Measurements from ENCODE around the gene APBB1IP.

APBB1IP gene

DNA sequence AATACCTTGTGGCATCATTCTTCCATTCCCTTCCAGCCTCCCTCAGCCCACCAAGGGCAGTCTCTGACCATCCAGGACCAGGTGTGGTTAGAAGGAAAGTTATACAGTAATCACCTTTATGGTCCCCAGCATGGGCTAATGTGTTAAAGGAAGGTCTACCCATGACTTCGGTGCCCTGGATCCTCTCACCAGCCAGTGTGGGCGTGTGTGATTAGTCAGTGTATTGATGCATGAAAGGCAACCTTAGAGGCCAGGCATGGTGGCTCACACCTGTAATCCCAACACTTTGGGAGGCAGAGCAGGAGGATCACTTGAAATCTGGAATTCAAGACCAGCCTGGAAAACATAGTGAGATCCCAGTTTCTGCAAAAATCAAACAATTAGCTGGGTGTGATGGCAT is 88.9 kb downstream of the APBB1IP start:
- 95 to 100% methylated on average over 2 of the region's 2 CpGs for WGBS, 2 experiments (ENCODE audit: insufficient coverage in 2 of 2)
- no peaks in the 10 kb centered on the region for H3K36me3 ChIP-seq (ENCODE audit: control insufficient read depth, insufficient read depth, low read length)
- H3K4me3 ChIP-seq (ENCODE audit: extremely low read depth, insufficient read depth, low read length, poor library complexity, severe bottlenecking): no peak overlapping the region
- no peak overlapping the region for H3K27ac ChIP-seq (ENCODE audit: low read depth, low read length, severe bottlenecking)
- H3K4me1 ChIP-seq (ENCODE audit: control insufficient read depth, insufficient read depth, low read length, poor library complexity, severe bottlenecking): peaks cover 9% of the 10 kb centered on the region
- H3K9me3 ChIP-seq (ENCODE audit: control insufficient read depth, low read length): no peaks in the 10 kb centered on the region

GRCh38 chr10:26528048-26528447 is 89.9 kb downstream of the APBB1IP start:
- Histone ChIP-seq H3K36me3 (ENCODE audit: control insufficient read depth, insufficient read depth, low read length) (no peaks in the 10 kb centered on the region), H3K4me3 (ENCODE audit: extremely low read depth, insufficient read depth, low read length, poor library complexity, severe bottlenecking) (no peak overlapping the region), H3K27ac (ENCODE audit: low read depth, low read length, severe bottlenecking) (no peak overlapping the region), H3K9me3 (ENCODE audit: control insufficient read depth, low read length) (no peaks in the 10 kb centered on the region), H3K4me1 (ENCODE audit: control insufficient read depth, insufficient read depth, low read length, poor library complexity, severe bottlenecking) (peaks cover 9% of the 10 kb centered on the region)
- WGBS, 2 experiments (ENCODE audit: insufficient coverage in 2 of 2): 98% methylated on average over 5 of the region's 5 CpGs

- Histone ChIP-seq H3K27ac (ENCODE audit: low read depth, low read length, severe bottlenecking) (no peak overlapping the region), H3K36me3 (ENCODE audit: control insufficient read depth, insufficient read depth, low read length) (no peaks in the 10 kb centered on the region), H3K4me1 (ENCODE audit: control insufficient read depth, insufficient read depth, low read length, poor library complexity, severe bottlenecking) (peaks cover 9% of the 10 kb centered on the region), H3K4me3 (ENCODE audit: extremely low read depth, insufficient read depth, low read length, poor library complexity, severe bottlenecking) (no peak overlapping the region), H3K9me3 (ENCODE audit: control insufficient read depth, low read length) (no peaks in the 10 kb centered on the region)
- 82 to 97% methylated on average over 4 to 7 of the region's 10 CpGs for WGBS, 2 experiments (ENCODE audit: insufficient coverage in 2 of 2)
Measured at GRCh38 chr10:26528715-26529393, 90.7 kb downstream of the APBB1IP start.

- H3K36me3 ChIP-seq (ENCODE audit: control insufficient read depth, insufficient read depth, low read length): no peaks in the 10 kb centered on the region
- no peak overlapping the region for H3K27ac ChIP-seq (ENCODE audit: low read depth, low read length, severe bottlenecking)
- no peaks in the 10 kb centered on the region for H3K9me3 ChIP-seq (ENCODE audit: control insufficient read depth, low read length)
- no peak overlapping the region for H3K4me3 ChIP-seq (ENCODE audit: extremely low read depth, insufficient read depth, low read length, poor library complexity, severe bottlenecking)
- 50 to 93% methylated on average over 3 to 6 of the region's 7 CpGs for WGBS, 2 experiments (ENCODE audit: insufficient coverage in 2 of 2)
- H3K4me1 ChIP-seq (ENCODE audit: control insufficient read depth, insufficient read depth, low read length, poor library complexity, severe bottlenecking): no peaks in the 10 kb centered on the region
Measured at GRCh38 chr10:26534384-26534783, 96.2 kb downstream of the APBB1IP start.

- no peaks in the 10 kb centered on the region for H3K4me1 ChIP-seq (ENCODE audit: control insufficient read depth, insufficient read depth, low read length, poor library complexity, severe bottlenecking)
- 53 to 54% methylated on average over 4 to 5 of the region's 5 CpGs for WGBS, 2 experiments (ENCODE audit: insufficient coverage in 2 of 2)
- H3K9me3 ChIP-seq (ENCODE audit: control insufficient read depth, low read length): no peaks in the 10 kb centered on the region
- H3K36me3 ChIP-seq (ENCODE audit: control insufficient read depth, insufficient read depth, low read length): no peaks in the 10 kb centered on the region
- no peak overlapping the region for H3K27ac ChIP-seq (ENCODE audit: low read depth, low read length, severe bottlenecking)
- no peak overlapping the region for H3K4me3 ChIP-seq (ENCODE audit: extremely low read depth, insufficient read depth, low read length, poor library complexity, severe bottlenecking)
Measured at GRCh38 chr10:26540601-26541000, 102.5 kb downstream of the APBB1IP start.

- no peaks in the 10 kb centered on the region for H3K4me1 ChIP-seq (ENCODE audit: control insufficient read depth, insufficient read depth, low read length, poor library complexity, severe bottlenecking)
- H3K9me3 ChIP-seq (ENCODE audit: control insufficient read depth, low read length): no peaks in the 10 kb centered on the region
- no peak overlapping the region for H3K4me3 ChIP-seq (ENCODE audit: extremely low read depth, insufficient read depth, low read length, poor library complexity, severe bottlenecking)
- H3K27ac ChIP-seq (ENCODE audit: low read depth, low read length, severe bottlenecking): no peak overlapping the region
- 87 to 93% methylated on average over 3 to 5 of the region's 7 CpGs for WGBS, 2 experiments (ENCODE audit: insufficient coverage in 2 of 2)
- H3K36me3 ChIP-seq (ENCODE audit: control insufficient read depth, insufficient read depth, low read length): no peaks in the 10 kb centered on the region
Measured at GRCh38 chr10:26543567-26544306, 105.6 kb downstream of the APBB1IP start.

DNA sequence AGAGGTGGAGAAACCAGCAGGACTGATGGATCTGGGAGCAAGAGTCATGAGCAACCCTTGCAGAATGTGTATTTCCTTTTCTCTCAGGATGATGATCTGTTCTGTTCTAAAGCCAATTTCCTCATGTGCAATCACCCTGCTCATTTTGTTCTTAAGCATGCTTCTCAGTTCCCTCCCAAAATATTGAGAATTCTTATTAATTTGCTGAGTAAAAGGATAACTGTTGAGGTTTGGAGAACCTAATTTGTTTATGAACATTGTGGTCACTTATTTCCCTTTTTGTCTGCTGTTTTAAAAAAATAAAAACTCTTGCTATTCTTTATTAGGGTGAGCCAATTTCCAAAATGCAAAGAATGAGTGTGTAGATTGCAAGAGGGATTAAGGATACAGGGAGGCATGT is 106.8 kb downstream of the APBB1IP start:
- no peaks in the 10 kb centered on the region for H3K9me3 ChIP-seq (ENCODE audit: control insufficient read depth, low read length)
- no peak overlapping the region for H3K4me3 ChIP-seq (ENCODE audit: extremely low read depth, insufficient read depth, low read length, poor library complexity, severe bottlenecking)
- no peaks in the 10 kb centered on the region for H3K4me1 ChIP-seq (ENCODE audit: control insufficient read depth, insufficient read depth, low read length, poor library complexity, severe bottlenecking)
- H3K36me3 ChIP-seq (ENCODE audit: control insufficient read depth, insufficient read depth, low read length): no peaks in the 10 kb centered on the region
- H3K27ac ChIP-seq (ENCODE audit: low read depth, low read length, severe bottlenecking): no peak overlapping the region

DNA sequence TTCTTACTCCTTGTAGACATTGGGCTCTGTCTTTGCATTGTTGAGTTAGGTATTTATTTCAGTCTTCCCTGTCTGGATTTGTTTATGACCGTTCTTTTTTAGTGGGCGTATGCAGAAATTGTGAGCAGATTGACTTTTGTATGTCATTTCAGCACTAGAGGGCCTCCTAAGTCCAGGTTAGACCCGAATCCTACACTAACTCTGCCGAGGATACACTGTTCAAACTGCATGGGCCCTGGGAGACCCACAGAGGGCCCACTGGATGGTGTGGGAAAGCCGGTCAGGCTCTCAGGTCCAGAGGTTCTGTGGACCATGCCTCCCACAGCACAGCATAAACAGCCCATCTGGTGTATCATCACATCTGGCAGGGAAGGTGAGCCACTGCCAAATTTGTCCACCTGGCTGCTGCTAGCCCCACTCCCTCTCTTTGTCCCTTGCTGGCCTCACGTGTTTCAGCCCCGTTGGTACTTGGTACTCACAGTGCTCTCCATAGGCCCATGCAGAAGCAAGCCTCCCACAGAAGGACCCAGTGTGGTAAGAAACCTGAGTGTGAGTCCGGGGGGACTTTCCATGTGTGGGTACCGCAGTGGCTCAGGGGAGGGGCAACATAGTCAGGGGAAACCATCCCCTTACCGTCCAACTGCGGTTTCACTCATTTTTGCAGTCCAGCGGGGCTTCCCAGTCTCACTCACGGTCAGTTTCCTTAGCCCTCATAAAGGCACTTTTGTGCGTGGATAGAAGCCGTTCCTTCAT is 112.8 kb downstream of the APBB1IP start:
- Histone ChIP-seq H3K4me3 (ENCODE audit: extremely low read depth, insufficient read depth, low read length, poor library complexity, severe bottlenecking) (no peak overlapping the region), H3K4me1 (ENCODE audit: control insufficient read depth, insufficient read depth, low read length, poor library complexity, severe bottlenecking) (no peaks in the 10 kb centered on the region), H3K9me3 (ENCODE audit: control insufficient read depth, low read length) (no peaks in the 10 kb centered on the region), H3K36me3 (ENCODE audit: control insufficient read depth, insufficient read depth, low read length) (no peaks in the 10 kb centered on the region), H3K27ac (ENCODE audit: low read depth, low read length, severe bottlenecking) (no peak overlapping the region)
- WGBS, 2 experiments (ENCODE audit: insufficient coverage in 2 of 2): 79 to 95% methylated on average over 8 to 11 of the region's 15 CpGs

DNA sequence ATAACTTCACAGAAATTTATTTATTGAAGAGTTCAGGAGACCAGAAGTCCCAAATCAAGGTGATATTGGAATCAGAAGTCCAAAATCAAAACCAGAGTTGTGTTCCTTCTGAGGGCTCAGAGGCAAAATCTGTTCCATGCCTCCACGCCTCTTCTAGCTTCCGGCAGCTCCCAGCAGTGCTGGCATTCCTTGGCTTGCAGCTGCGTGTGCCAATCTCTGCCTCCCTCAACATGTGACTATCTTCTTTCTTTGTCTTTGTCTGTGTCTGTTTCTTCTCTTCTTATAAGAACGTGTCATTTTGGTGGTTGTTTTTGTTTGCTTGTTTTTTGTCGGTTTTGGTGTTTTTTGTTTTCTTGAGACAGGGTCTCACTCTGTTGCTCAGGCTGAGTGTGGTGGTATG is 116.1 kb downstream of the APBB1IP start:
- H3K9me3 ChIP-seq (ENCODE audit: control insufficient read depth, low read length): no peaks in the 10 kb centered on the region

DNA sequence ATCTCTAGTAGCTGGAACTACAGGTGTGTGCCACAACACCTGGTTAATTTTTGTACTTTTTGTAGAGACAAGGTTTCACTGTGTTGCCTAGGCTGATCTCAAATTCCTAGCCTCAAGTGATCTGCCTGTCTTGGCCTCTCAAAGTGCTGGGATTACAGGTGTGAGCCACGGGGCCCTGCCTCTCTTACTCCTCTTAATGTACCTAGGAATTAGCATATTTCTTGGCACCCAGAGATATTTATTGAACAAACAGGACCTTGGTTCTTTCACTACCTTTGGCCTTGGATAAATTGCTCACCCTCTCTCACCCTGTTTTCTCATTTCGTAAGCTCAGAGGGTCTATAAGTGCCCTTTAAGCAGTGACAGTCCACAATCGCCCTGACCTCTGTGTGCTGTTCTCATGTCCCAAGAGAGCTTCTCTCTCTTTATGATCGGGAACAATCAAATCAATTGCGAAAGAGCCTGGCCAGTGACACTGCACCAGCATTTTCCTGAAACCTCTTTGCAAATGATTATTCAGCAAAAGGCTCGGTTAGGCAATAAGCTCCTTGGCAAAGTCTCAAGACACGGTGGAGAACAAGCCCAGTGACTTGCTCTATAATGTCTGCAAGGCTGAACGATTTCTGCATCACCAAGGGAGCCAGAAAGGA is 117.7 kb downstream of the APBB1IP start:
- Histone ChIP-seq H3K4me1 (ENCODE audit: control insufficient read depth, insufficient read depth, low read length, poor library complexity, severe bottlenecking) (no peaks in the 10 kb centered on the region), H3K9me3 (ENCODE audit: control insufficient read depth, low read length) (no peaks in the 10 kb centered on the region), H3K4me3 (ENCODE audit: extremely low read depth, insufficient read depth, low read length, poor library complexity, severe bottlenecking) (no peak overlapping the region), H3K36me3 (ENCODE audit: control insufficient read depth, insufficient read depth, low read length) (no peaks in the 10 kb centered on the region), H3K27ac (ENCODE audit: low read depth, low read length, severe bottlenecking) (no peak overlapping the region)
- 78 to 83% methylated on average over 7 to 8 of the region's 8 CpGs for WGBS, 2 experiments (ENCODE audit: insufficient coverage in 2 of 2)

More for the DNA sequence above, 116.1 kb downstream of the APBB1IP start:
- WGBS, 2 experiments (ENCODE audit: insufficient coverage in 2 of 2): 94 to 100% methylated on average over 2 to 4 of the region's 5 CpGs
- Histone ChIP-seq H3K36me3 (ENCODE audit: control insufficient read depth, insufficient read depth, low read length) (no peaks in the 10 kb centered on the region), H3K4me3 (ENCODE audit: extremely low read depth, insufficient read depth, low read length, poor library complexity, severe bottlenecking) (no peak overlapping the region), H3K27ac (ENCODE audit: low read depth, low read length, severe bottlenecking) (no peak overlapping the region), H3K4me1 (ENCODE audit: control insufficient read depth, insufficient read depth, low read length, poor library complexity, severe bottlenecking) (no peaks in the 10 kb centered on the region)
